ENCODE data around the gene PLD6.

GRCh38 chr17:17156107-17156506, 50.0 kb downstream of the PLD6 start:
- TF ChIP-seq POLR2A (IDR thresholded peaks at IDR 0.05) (no peak), CTCF (IDR thresholded peaks at IDR 0.05) (no peak), EP300 (IDR thresholded peaks at IDR 0.05) (no peak), POLR2AphosphoS5 (IDR thresholded peaks at IDR 0.05) (no peak)

Data from upper lobe of left lung (tissue), 4 donors.